Measurements from ENCODE around the gene HDAC9. TPM values are rescaled to one million over a fixed set of nuclear protein-coding genes. Genes with fewer than 3 reads are reported as not detected.
"Not testable (repeated sequence)": the region's sequence is repeated elsewhere in the genome, so short reads cannot be mapped to it uniquely, and the experiment has no call there.

Gene HDAC9
- total and polyA plus RNA-seq, 8 donors = 1.3 to 12.3 (median 3.5) TPM

- Histone ChIP-seq H3K4me3 (no peak overlapping the region), H3K27me3 (no peaks in the 10 kb centered on the region), H3K9me3 (no peaks in the 10 kb centered on the region), H3K4me1 (no peaks in the 10 kb centered on the region), H3K36me3 (no peaks in the 10 kb centered on the region), H3K27ac (no peak overlapping the region)
- WGBS, 2 donors = 71 to 81% methylated on average over 4 of the region's 4 CpGs
- intact Hi-C loops (cut with DNase I) = no loop called here
- no peak for TF ChIP-seq CTCF (IDR thresholded peaks at IDR 0.05)
- FAIRE-seq (no peak), ATAC-seq (no peak), DNase-seq (no peak)
These were observed 463.1 kb downstream of the HDAC9 start for GRCh38 chr7:18958627-18959026.

- H3K4me3 ChIP-seq = no peak overlapping the region
- no peak overlapping the region for H3K27ac ChIP-seq
- FAIRE-seq (no peak), ATAC-seq (no peak), DNase-seq (no peak)
- TF ChIP-seq CTCF (IDR thresholded peaks at IDR 0.05) = no peak
- no peaks in the 10 kb centered on the region for H3K36me3 ChIP-seq
- 42 to 50% methylated on average over 4 of the region's 4 CpGs for WGBS, 2 donors
- H3K4me1 ChIP-seq = no peaks in the 10 kb centered on the region
- intact Hi-C loops (cut with DNase I) = no loop called here
- no peaks in the 10 kb centered on the region for H3K27me3 ChIP-seq
- H3K9me3 ChIP-seq = no peaks in the 10 kb centered on the region
These were observed 465.2 kb downstream of the HDAC9 start for GRCh38 chr7:18960725-18961124.

GRCh38 chr7:18962031-18962430 is 466.5 kb downstream of the HDAC9 start:
- ATAC-seq (no peak), DNase-seq (no peak), FAIRE-seq (no peak)
- Histone ChIP-seq H3K36me3 (no peaks in the 10 kb centered on the region), H3K27ac (no peak overlapping the region), H3K4me3 (no peak overlapping the region), H3K9me3 (no peaks in the 10 kb centered on the region), H3K4me1 (no peaks in the 10 kb centered on the region), H3K27me3 (no peaks in the 10 kb centered on the region)
- WGBS, 2 donors = 19 to 26% methylated on average over 4 of the region's 4 CpGs
- TF ChIP-seq CTCF (IDR thresholded peaks at IDR 0.05) = no peak
- intact Hi-C loops (cut with DNase I) = no loop called here

- FAIRE-seq (no peak), ATAC-seq (no peak), DNase-seq (no peak)
- no peak overlapping the region for H3K27ac ChIP-seq
- H3K4me1 ChIP-seq = no peaks in the 10 kb centered on the region
- H3K27me3 ChIP-seq = no peaks in the 10 kb centered on the region
- WGBS, 2 donors = 69 to 85% methylated on average over 3 of the region's 3 CpGs
- no peaks in the 10 kb centered on the region for H3K9me3 ChIP-seq
- no peak overlapping the region for H3K4me3 ChIP-seq
- H3K36me3 ChIP-seq = no peaks in the 10 kb centered on the region
- intact Hi-C loops (cut with DNase I) = no loop called here
- no peak for TF ChIP-seq CTCF (IDR thresholded peaks at IDR 0.05)
These were observed 470.1 kb downstream of the HDAC9 start for GRCh38 chr7:18965657-18966056.

- ATAC-seq; H3K4me3 ChIP-seq; H3K27ac ChIP-seq; H3K4me1 ChIP-seq; H3K27me3 ChIP-seq; H3K9me3 ChIP-seq; FAIRE-seq; intact Hi-C loops (cut with DNase I); H3K36me3 ChIP-seq; DNase-seq: not testable (repeated sequence)
- 82 to 88% methylated on average over 16 of the region's 16 CpGs for WGBS, 2 donors
These were observed 472.2 kb downstream of the HDAC9 start for GRCh38 chr7:18967755-18968154.

GRCh38 chr7:18971839-18972238 is 476.3 kb downstream of the HDAC9 start:
- FAIRE-seq (no peak), ATAC-seq (no peak), DNase-seq (no peak)
- Histone ChIP-seq H3K4me1 (no peaks in the 10 kb centered on the region), H3K27ac (no peak overlapping the region), H3K36me3 (no peaks in the 10 kb centered on the region), H3K27me3 (no peaks in the 10 kb centered on the region), H3K9me3 (no peaks in the 10 kb centered on the region), H3K4me3 (no peak overlapping the region)
- intact Hi-C loops (cut with DNase I) = no loop called here
- WGBS, 2 donors = 69 to 91% methylated on average over 1 of the region's 1 CpG
- TF ChIP-seq CTCF (IDR thresholded peaks at IDR 0.05) = no peak

Measured in pancreas (tissue), 10 donors.